ENCODE results near the gene ELMO3. TPM values are rescaled to one million over a fixed set of nuclear protein-coding genes. Genes with fewer than 3 reads are reported as not detected.

ELMO3 gene
- total RNA-seq, 2 experiments from 2014 or later = 5.0 to 5.6 TPM

GRCh38 chr16:67176662-67177061 is 22.3 kb upstream of the ELMO3 start:
- no peak overlapping the region for H3K4me3 Mint-ChIP-seq
- H3K4me1 Mint-ChIP-seq (ENCODE audit: low read depth) = peaks cover 41% of the 10 kb centered on the region
- no peaks in the 10 kb centered on the region for H3K9me3 Mint-ChIP-seq
- POLR2A ChIA-PET = interaction anchor here (0.6 to 9.2 kb wide), 8 partner anchors 11 to 245 kb away, joined by 3 to 67 read pairs (median 5); partner anchors contain the start of genes E2F4, FBXL8, HSF4 and TMEM208
- CTCF ChIA-PET = interaction anchor here (0.9 to 16.0 kb wide), 9 partner anchors 8 to 223 kb away, joined by 3 to 209 read pairs (median 4); partner anchors contain the start of genes B3GNT9, FBXL8, HSF4 and TRADD
- no peak for ATAC-seq
- no peak overlapping the region for H3K27ac Mint-ChIP-seq
- TF ChIP-seq CTCF (IDR thresholded peaks at IDR 0.05) = no peak
- peaks cover 10% of the 10 kb centered on the region for H3K36me3 Mint-ChIP-seq (ENCODE audit: low read depth)
- intact Hi-C loops (cut with micrococcal nuclease) = no loop called here
- peaks cover 55% of the 10 kb centered on the region for H3K27me3 Mint-ChIP-seq
- DNase-seq = no peak

DNA sequence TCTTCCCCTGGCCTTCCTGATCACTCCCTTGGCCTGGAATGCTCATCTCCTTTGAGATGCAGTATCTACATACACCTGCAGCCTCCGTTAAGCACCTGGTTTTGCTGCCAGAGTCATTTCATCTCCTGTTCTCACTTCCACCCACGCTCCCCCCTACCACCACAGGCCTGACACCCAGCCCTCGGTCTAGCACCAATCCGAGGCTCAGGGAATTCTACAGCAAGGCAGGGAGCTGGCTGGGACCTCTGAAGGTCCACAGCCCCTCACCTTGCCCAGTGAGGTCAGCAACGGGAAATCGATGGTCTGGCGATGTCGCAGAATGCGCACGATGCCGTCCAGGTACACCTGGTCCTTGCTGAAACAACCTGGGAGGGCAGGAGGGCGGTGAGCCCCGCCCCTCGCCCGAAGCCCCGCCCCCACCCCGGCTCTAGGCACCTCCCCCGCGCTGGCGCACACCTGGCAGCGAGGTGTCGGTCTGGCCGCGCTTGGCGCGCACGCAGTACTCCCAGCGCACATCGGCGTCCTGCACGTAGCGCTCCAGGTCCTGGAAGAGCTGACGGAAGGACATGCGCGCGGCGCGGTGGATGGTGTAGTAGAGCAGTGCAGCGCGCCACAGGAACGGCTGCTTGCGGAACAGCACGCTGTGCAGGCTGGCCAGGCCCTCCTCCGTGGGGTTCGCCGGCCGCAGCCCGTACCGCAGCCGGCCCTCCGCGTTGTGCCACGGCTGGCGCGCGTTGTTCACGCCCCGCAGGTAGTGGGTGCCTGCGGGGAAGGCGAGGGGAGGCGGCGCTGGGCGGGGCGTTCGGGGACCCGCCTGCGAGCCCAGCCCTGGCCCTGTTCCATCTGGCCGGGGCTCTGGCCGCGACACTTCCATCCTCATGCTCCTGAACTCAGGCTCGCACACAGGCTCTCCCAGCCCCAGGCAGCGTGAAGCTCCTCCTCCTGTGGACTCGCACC is 20.9 kb upstream of the ELMO3 start:
- POLR2A ChIA-PET = interaction anchor here (0.7 to 9.2 kb wide), 4 partner anchors 12 to 22 kb away, joined by 4 to 67 read pairs (median 14); partner anchors contain the start of genes E2F4, FBXL8, HSF4 and TRADD
- H3K27ac Mint-ChIP-seq = no peak overlapping the region

GRCh38 chr16:67179421-67180080 is 19.4 kb upstream of the ELMO3 start:
- Mint-ChIP-seq H3K9me3 (no peaks in the 10 kb centered on the region), H3K4me3 (no peak overlapping the region), H3K27ac (no peak overlapping the region), H3K27me3 (peaks cover 36% of the 10 kb centered on the region), H3K36me3 (ENCODE audit: low read depth) (peaks cover 7% of the 10 kb centered on the region), H3K4me1 (ENCODE audit: low read depth) (peaks cover 26% of the 10 kb centered on the region)
- TF ChIP-seq CTCF (IDR thresholded peaks at IDR 0.05) = peak; percentile 51
- intact Hi-C loops (cut with micrococcal nuclease) = loop anchor here (10.0 kb wide), 1 partner anchor 205 kb away; no protein-coding TSS in a partner anchor
- ChIA-PET CTCF (interaction anchor here (0.7 to 16.0 kb wide), 6 partner anchors 9 to 196 kb away, joined by 3 to 209 read pairs (median 3); partner anchors contain the start of genes B3GNT9, FBXL8, HSF4 and NOL3), POLR2A (interaction anchor here (4.6 kb wide), 1 partner anchor 14 kb away, joined by 23 read pairs; the partner anchor contains the start of gene HSF4)
- DNase-seq (peak; percentile 60), ATAC-seq (no peak)

More for the DNA sequence above, 20.9 kb upstream of the ELMO3 start:
- DNase-seq = peak; percentile 81
- peaks cover 37% of the 10 kb centered on the region for H3K4me1 Mint-ChIP-seq (ENCODE audit: low read depth)
- CTCF ChIA-PET = interaction anchor here (0.9 to 16.0 kb wide), 6 partner anchors 10 to 224 kb away, joined by 3 to 209 read pairs (median 4); partner anchors contain the start of genes B3GNT9, FBXL8, HSF4 and TRADD
- H3K27me3 Mint-ChIP-seq = peaks cover 47% of the 10 kb centered on the region
- H3K4me3 Mint-ChIP-seq = peak overlapping the region; percentile 57
- TF ChIP-seq CTCF (IDR thresholded peaks at IDR 0.05) = peak; percentile 17
- no peaks in the 10 kb centered on the region for H3K9me3 Mint-ChIP-seq
- intact Hi-C loops (cut with micrococcal nuclease) = no loop called here
- ATAC-seq = peak; percentile 63
- peaks cover 10% of the 10 kb centered on the region for H3K36me3 Mint-ChIP-seq (ENCODE audit: low read depth)

GRCh38 chr16:67180166-67180565 is 18.8 kb upstream of the ELMO3 start:
- ChIA-PET CTCF (interaction anchor here (1.3 to 16.0 kb wide), 4 partner anchors 10 to 27 kb away, joined by 3 to 209 read pairs (median 20); partner anchors contain the start of genes B3GNT9, FBXL8, HSF4 and NOL3), POLR2A (no interaction called here)
- peaks cover 7% of the 10 kb centered on the region for H3K36me3 Mint-ChIP-seq (ENCODE audit: low read depth)
- H3K9me3 Mint-ChIP-seq = no peaks in the 10 kb centered on the region
- H3K27me3 Mint-ChIP-seq = peaks cover 41% of the 10 kb centered on the region
- H3K4me1 Mint-ChIP-seq (ENCODE audit: low read depth) = peaks cover 28% of the 10 kb centered on the region
- no peak overlapping the region for H3K4me3 Mint-ChIP-seq
- no peak for DNase-seq
- H3K27ac Mint-ChIP-seq = no peak overlapping the region
- no peak for TF ChIP-seq CTCF (IDR thresholded peaks at IDR 0.05)
- ATAC-seq = no peak
- intact Hi-C loops (cut with micrococcal nuclease) = loop anchor here (10.0 kb wide), 1 partner anchor 205 kb away; no protein-coding TSS in a partner anchor
